H1 (cell line): ENCODE measurements around the gene SLC37A1. TPM values are rescaled to one million over a fixed set of nuclear protein-coding genes. Genes with fewer than 3 reads are reported as not detected.
A peak's percentile ranks its signal among the peaks of the same experiment; 100 is the strongest.

ENCODE experiments used
- CTCF ChIA-PET: fragments of 300-600 bp; sonication (Branson Sonifier 250); formaldehyde crosslinking; loops from one replicate; lab custom pipeline; 2021; ENCODE audit not compliant: partially characterized antibody; lab: Charles Lee
- POLR2A ChIA-PET: fragments of 300-600 bp; sonication (Branson Sonifier 250); formaldehyde crosslinking; loops from one replicate; lab custom pipeline; 2021; ENCODE audit warnings: inconsistent platforms; ENCODE audit not compliant: partially characterized antibody; lab: Charles Lee
- DNase-seq, 2 experiments: peaks; one replicate each; pipeline versions ENCODE4 v3.0.0 to v3.0.0-alpha.2; 2010 to 2022; ENCODE audit warnings: low spot score in 2 of 2, low read depth in 1 of 2, mixed read lengths in 1 of 2
- FAIRE-seq: peaks from 2 replicates; lab custom pipeline; 2011; peaks lifted over from hg19 to GRCh38; lab: Jason Lieb, UNC
- H2AFZ ChIP-seq: 2 replicates; pipeline ENCODE4 v1.8.1; 2012; ENCODE audit warnings: low read length, inconsistent platforms
- H2AK5ac ChIP-seq: 2 replicates; pipeline ENCODE4 v1.6.1; 2013; ENCODE audit warnings: low read depth, low read length
- H2BK120ac ChIP-seq: replicated peaks from 2 replicates; pipeline ENCODE3; 2013; ENCODE audit warnings: low read depth, low read length, inconsistent platforms
- H2BK12ac ChIP-seq: 2 replicates; pipeline ENCODE4 v1.6.1; 2013; ENCODE audit warnings: low read depth, low read length
- H2BK15ac ChIP-seq: 2 replicates; pipeline ENCODE4 v1.6.1; 2013; ENCODE audit warnings: low read length
- H2BK20ac ChIP-seq: 2 replicates; pipeline ENCODE4 v1.6.1; 2013; ENCODE audit warnings: low read length
- H2BK5ac ChIP-seq: 2 replicates; pipeline ENCODE4 v1.6.1; 2013; ENCODE audit warnings: low read depth, low read length
- H3K14ac ChIP-seq: 2 replicates; pipeline ENCODE4 v1.6.1; 2013; ENCODE audit warnings: inconsistent platforms; ENCODE audit not compliant: insufficient read length
- H3K18ac ChIP-seq: 2 replicates; pipeline ENCODE4 v1.6.1; 2013; ENCODE audit warnings: low read length; ENCODE audit errors: extremely low read depth
- H3K23ac ChIP-seq: 2 replicates; pipeline ENCODE4 v1.6.1; 2013; ENCODE audit warnings: inconsistent platforms; ENCODE audit not compliant: insufficient read length
- H3K23me2 ChIP-seq: 2 replicates; pipeline ENCODE4 v1.6.1; 2013; ENCODE audit warnings: low read depth, low read length
- H3K27ac ChIP-seq: 2 replicates; pipeline ENCODE4 v1.6.1; 2011; ENCODE audit warnings: low read depth, low read length, inconsistent platforms
- H3K27me3 ChIP-seq, 4 experiments: replicated peaks in 1 of 4; 1 replicate in 1 of 4; 2 replicates in 3 of 4; pipeline versions ENCODE4 v1.6.1 to v1.8.1; 2011 to 2013; ENCODE audit warnings: low read length in 3 of 4, mild to moderate bottlenecking in 3 of 4, inconsistent platforms in 2 of 4, mixed read lengths in 2 of 4, moderate library complexity in 1 of 4; ENCODE audit not compliant: control insufficient read depth in 3 of 4, insufficient read depth in 3 of 4; ENCODE audit errors: extremely low read depth in 1 of 4
- H3K36me3 ChIP-seq, 4 experiments: 2 replicates each; pipeline versions ENCODE4 v1.6.1 to v1.8.1; 2011 to 2013; ENCODE audit warnings: mild to moderate bottlenecking in 4 of 4, low read length in 3 of 4, moderate library complexity in 2 of 4, control low read depth in 1 of 4, inconsistent platforms in 1 of 4; ENCODE audit not compliant: insufficient read depth in 4 of 4, control insufficient read depth in 2 of 4
- H3K4ac ChIP-seq: replicated peaks from 2 replicates; pipeline ENCODE3; 2013; ENCODE audit warnings: low read length, low read depth, mixed read lengths, inconsistent platforms; ENCODE audit not compliant: insufficient read length
- H3K4me1 ChIP-seq, 4 experiments: replicated peaks in 1 of 4; 1 replicate in 1 of 4; 2 replicates in 3 of 4; pipeline versions ENCODE4 v1.6.1 to v1.8.1; 2011 to 2013; ENCODE audit warnings: low read length in 3 of 4, inconsistent platforms in 2 of 4, mixed read lengths in 1 of 4; ENCODE audit not compliant: insufficient read depth in 4 of 4, control insufficient read depth in 3 of 4
- H3K4me2 ChIP-seq, 2 experiments: 2 replicates each; pipeline versions ENCODE4 v1.6.1 to v1.8.1; 2011 to 2013; ENCODE audit warnings: low read depth in 2 of 2, low read length in 2 of 2, control low read depth in 1 of 2, inconsistent platforms in 1 of 2, mild to moderate bottlenecking in 1 of 2; ENCODE audit not compliant: insufficient read depth in 1 of 2
- H3K4me3 ChIP-seq, 4 experiments: fragments of 200-600, 300-600 bp in 1 of 4; sonication (generic), shearing (Covaris generic), sonication (Bioruptor Twin) in 1 of 4; 2 replicates each; pipeline versions ENCODE4 v1.5.1 to v1.8.1; 2011 to 2016; ENCODE audit warnings: low read length in 4 of 4, low read depth in 3 of 4, control low read depth in 2 of 4, inconsistent platforms in 2 of 4, mild to moderate bottlenecking in 2 of 4, mixed read lengths in 1 of 4, moderate library complexity in 1 of 4; ENCODE audit not compliant: insufficient read depth in 2 of 4; ENCODE audit errors: extremely low read depth in 1 of 4
- H3K56ac ChIP-seq: replicated peaks from 2 replicates; pipeline ENCODE3; 2013; ENCODE audit warnings: low read depth, mild to moderate bottlenecking, mixed read lengths, low read length, inconsistent platforms; ENCODE audit not compliant: insufficient read length
- H3K79me1 ChIP-seq: 2 replicates; pipeline ENCODE4 v1.6.1; 2013; ENCODE audit warnings: low read depth, low read length, control low read depth
- H3K79me2 ChIP-seq, 2 experiments: 2 replicates each; pipeline versions ENCODE4 v1.6.1 to v1.8.1; 2012 to 2013; ENCODE audit warnings: low read length in 2 of 2, mild to moderate bottlenecking in 2 of 2, inconsistent platforms in 1 of 2; ENCODE audit not compliant: insufficient read depth in 2 of 2, control insufficient read depth in 1 of 2
- H3K9ac ChIP-seq, 4 experiments: replicated peaks in 1 of 4; 1 replicate in 1 of 4; 2 replicates in 3 of 4; pipeline versions ENCODE4 v1.6.1 to v1.8.1; 2011 to 2013; ENCODE audit warnings: low read depth in 3 of 4, low read length in 3 of 4, control low read depth in 2 of 4, mild to moderate bottlenecking in 2 of 4, moderate library complexity in 2 of 4, inconsistent platforms in 1 of 4; ENCODE audit errors: extremely low read depth in 1 of 4
- H3K9me3 ChIP-seq, 2 experiments: 2 replicates each; pipeline versions ENCODE4 v1.6.1 to v1.8.1; 2012 to 2013; ENCODE audit warnings: mild to moderate bottlenecking in 2 of 2, moderate library complexity in 2 of 2, control low read depth in 1 of 2, inconsistent platforms in 1 of 2, low read depth in 1 of 2, low read length in 1 of 2, mixed read lengths in 1 of 2; ENCODE audit not compliant: insufficient read depth in 2 of 2
- H4K20me1 ChIP-seq, 2 experiments: replicated peaks in 1 of 2; 2 replicates each; pipeline versions ENCODE3 to v1.8.1; 2011 to 2013; ENCODE audit warnings: inconsistent platforms in 2 of 2, low read length in 2 of 2, mild to moderate bottlenecking in 1 of 2; ENCODE audit not compliant: insufficient read depth in 2 of 2, control insufficient read depth in 1 of 2
- H4K5ac ChIP-seq: 2 replicates; pipeline ENCODE4 v1.6.1; 2013; ENCODE audit warnings: low read length, low read depth, mixed read lengths, inconsistent platforms; ENCODE audit not compliant: insufficient read length
- H4K8ac ChIP-seq: 2 replicates; pipeline ENCODE4 v1.8.0; 2013; ENCODE audit warnings: mild to moderate bottlenecking, moderate library complexity, low read length, inconsistent platforms; ENCODE audit not compliant: insufficient read depth; ENCODE audit errors: extremely low read depth
- H4K91ac ChIP-seq: replicated peaks from 2 replicates; pipeline ENCODE3; 2013; ENCODE audit warnings: low read length, mixed read lengths, inconsistent platforms; ENCODE audit not compliant: insufficient read length
- ATF3 ChIP-seq: IDR thresholded peaks from 2 replicates; pipeline ENCODE4 v1.6.1; 2011; ENCODE audit warnings: low read depth, mild to moderate bottlenecking, low read length; ENCODE audit not compliant: insufficient read depth
- CBX5 ChIP-seq: fragments of 300-800, 300-1000 bp; sonication (generic); IDR thresholded peaks from 2 replicates; pipeline ENCODE4 v1.7.1; 2016; ENCODE audit warnings: antibody characterized with exemption, low read length, low read depth
- FOSL1 ChIP-seq: IDR thresholded peaks from 2 replicates; pipeline ENCODE4 v1.6.1; 2011; ENCODE audit warnings: mild to moderate bottlenecking, low read depth, low read length, moderate library complexity; ENCODE audit not compliant: insufficient read depth
- GTF2F1 ChIP-seq: IDR thresholded peaks from 2 replicates; pipeline ENCODE4 v1.6.1; 2012; ENCODE audit warnings: low read depth, low read length, improper control_type of control experiment, borderline replicate concordance
- HDAC2 ChIP-seq, 2 experiments: fragments of 300-600 bp in 1 of 2; sonication (generic) in 1 of 2; IDR thresholded peaks; 2 replicates each; pipeline ENCODE4 v1.6.1; 2011 to 2012; ENCODE audit warnings: low read depth in 2 of 2, low read length in 2 of 2, mild to moderate bottlenecking in 2 of 2, moderate library complexity in 2 of 2, borderline replicate concordance in 1 of 2, inconsistent platforms in 1 of 2
- NANOG ChIP-seq: IDR thresholded peaks from 2 replicates; pipeline ENCODE4 v1.6.1; 2011; ENCODE audit warnings: low read length, low read depth, mild to moderate bottlenecking, inconsistent platforms; ENCODE audit not compliant: insufficient read depth, poor library complexity, severe bottlenecking
- POLR2AphosphoS5 ChIP-seq: IDR thresholded peaks from 2 replicates; pipeline ENCODE4 v1.6.1; 2011; ENCODE audit warnings: low read depth, low read length
- RBBP5 ChIP-seq: IDR thresholded peaks from 2 replicates; pipeline ENCODE4 v1.7.1; 2012; ENCODE audit warnings: low read depth, mild to moderate bottlenecking, inconsistent platforms, low read length, moderate library complexity, borderline replicate concordance
- SAP30 ChIP-seq: fragments of 300-600 bp; sonication (generic); IDR thresholded peaks from 2 replicates; pipeline ENCODE4 v1.7.1; 2012; ENCODE audit warnings: low read length, moderate library complexity, mild to moderate bottlenecking, inconsistent platforms; ENCODE audit not compliant: insufficient read depth, insufficient replicate concordance
- SIX5 ChIP-seq: IDR thresholded peaks from 2 replicates; pipeline ENCODE4 v1.6.1; 2011; ENCODE audit warnings: mild to moderate bottlenecking, low read depth, low read length
- SRF ChIP-seq: IDR thresholded peaks from 2 replicates; pipeline ENCODE4 v1.6.1; 2011; ENCODE audit warnings: mild to moderate bottlenecking, low read depth, low read length, moderate library complexity
- WGBS, 2 experiments: shearing (Covaris generic) in 1 of 2; methylation state at CpG; one replicate each; pipeline versions ENCODE4 v1.1.6 to v1.1.7; 2013 to 2015; ENCODE audit warnings: low lambda C conversion rate in 2 of 2, mixed read lengths in 2 of 2, inconsistent platforms in 1 of 2, low coverage in 1 of 2, missing lambda C conversion rate in 1 of 2; ENCODE audit not compliant: insufficient replicate concordance in 2 of 2, insufficient coverage in 1 of 2, insufficient read length in 1 of 2; ENCODE audit errors: extremely low coverage in 1 of 2, missing lambda C conversion rate in 1 of 2; 5-methylcytosine and 5-hydroxymethylcytosine counted together
- polyA plus RNA-seq, 7 experiments: library from polyadenylated mRNA; depleted of rRNA in 3 of 7; stranded (reverse) in 5 of 7; unstranded in 2 of 7; fragments of >200 nt in 5 of 7; fragments of 200-250 nt in 2 of 7; gene quantifications; 1 replicate in 5 of 7; 2 replicates in 1 of 7; 4 replicates in 1 of 7; pipeline versions ENCODE4 v1.2.1 to v1.2.3, GENCODE V29; 2011 to 2013; ENCODE audit warnings: missing spikeins in 2 of 7, mixed read lengths in 2 of 7
- total RNA-seq: library from RNA; stranded (reverse); fragmentation: NEBNext Ultra II Directional; extraction: Animal tissue kit (Norgen Biotek cat#: 25700); gene quantifications from 2 replicates; pipeline ENCODE4 v1.2.1, GENCODE V29; 2021

Gene SLC37A1
- total and polyA plus RNA-seq, 2 of the 8 experiments (the other 6 are each of a cell fraction or from before 2014, with no cell fraction given): 15.6 to 30.9 TPM

- Histone ChIP-seq H2BK12ac (0 out of 2 replicates have a peak overlapping the region, but pooled peaks have one; percentile 23), H3K23me2 (no peaks in the 10 kb centered on the region), H3K4me1 (peaks cover 3 to 9% (median 5%) of the 10 kb centered on the region in 4 experiments; a peak in 6 of 7 replicates), H4K5ac (no peak overlapping the region), H3K9me3 (no peaks in the 10 kb centered on the region), H3K4ac (no peak overlapping the region), H3K23ac (no peak overlapping the region), H2AK5ac (peak overlapping the region; percentile 24; the same call in 1 of the 2 replicates), H3K14ac (no peak overlapping the region), H3K18ac (no peak overlapping the region), H2AFZ (peak overlapping the region; percentile 16; the same call in 1 of the 2 replicates), H3K27me3 (no peaks in the 10 kb centered on the region), H2BK15ac (no peak overlapping the region), H4K20me1 (no peaks in the 10 kb centered on the region), H4K91ac (no peak overlapping the region), H2BK20ac (no peak overlapping the region), H3K4me2 (no peak overlapping the region), H2BK120ac (no peak overlapping the region), H4K8ac (no peak overlapping the region), H3K4me3 (no peak overlapping the region), H3K79me1 (no peaks in the 10 kb centered on the region), H3K56ac (no peak overlapping the region), H3K36me3 (no peaks in the 10 kb centered on the region), H3K79me2 (no peaks in the 10 kb centered on the region), H3K9ac (no peak overlapping the region; a peak in 1 of 7 replicates), H3K27ac (no peak overlapping the region), H2BK5ac (no peak overlapping the region)
- no peak for FAIRE-seq
- 89% methylated on average over 13 of the region's 13 CpGs; no CpG with 5 or more reads in 1 of the 2 experiments for WGBS, 2 experiments
- POLR2A ChIA-PET: no interaction called here
- CTCF ChIA-PET: no interaction called here
- DNase-seq: no peak
- no peak for TF ChIP-seq SIX5
- no peak for TF ChIP-seq HDAC2 (IDR thresholded peaks at IDR 0.05; ENCODE audit: borderline replicate concordance in 1 of 2, low read depth in 2 of 2, low read length in 2 of 2)
- TF ChIP-seq NANOG: no peak
- no peak for TF ChIP-seq SRF
- no peak for TF ChIP-seq GTF2F1
- TF ChIP-seq CBX5: no peak
- TF ChIP-seq POLR2AphosphoS5: no peak
- no peak for TF ChIP-seq SAP30
- TF ChIP-seq ATF3: no peak
- TF ChIP-seq RBBP5: no peak
- TF ChIP-seq FOSL1: no peak
These were observed 41.8 kb upstream of the SLC37A1 start for GRCh38 chr21:42471716-42472330.
